Activated T-cell treated with anti-CD3 and anti-CD28 coated beads, Interleukin-2, amount 50 U/mL, for 24 hours (primary cell): ENCODE data around the gene TAC4.

Source experiments
- DNase-seq: peaks from one replicate; pipeline ENCODE4 v3.0.0-alpha.2; 2020
- H3K27ac Mint-ChIP-seq: 2 replicates; pipeline ENCODE4 v1.8.0; 2020; ENCODE audit warnings: mild to moderate bottlenecking, mixed read lengths
- H3K27me3 Mint-ChIP-seq: 2 replicates; pipeline ENCODE4 v1.8.0; 2020; ENCODE audit warnings: mixed read lengths
- H3K36me3 Mint-ChIP-seq: 2 replicates; pipeline ENCODE4 v1.8.0; 2020; ENCODE audit warnings: low read depth, mixed read lengths
- H3K4me1 Mint-ChIP-seq: 2 replicates; pipeline ENCODE4 v1.8.0; 2020; ENCODE audit warnings: low read depth, mixed read lengths
- H3K4me3 Mint-ChIP-seq: 2 replicates; pipeline ENCODE4 v1.8.0; 2020; ENCODE audit warnings: mild to moderate bottlenecking, moderate library complexity, mixed read lengths
- H3K9me3 Mint-ChIP-seq: 2 replicates; pipeline ENCODE4 v1.8.0; 2020; ENCODE audit warnings: mixed read lengths

The TAC4 gene

GRCh38 chr17:49820773-49821172 is 27.1 kb downstream of the TAC4 start:
- H3K36me3 Mint-ChIP-seq = peaks cover 98% of the 10 kb centered on the region

DNA sequence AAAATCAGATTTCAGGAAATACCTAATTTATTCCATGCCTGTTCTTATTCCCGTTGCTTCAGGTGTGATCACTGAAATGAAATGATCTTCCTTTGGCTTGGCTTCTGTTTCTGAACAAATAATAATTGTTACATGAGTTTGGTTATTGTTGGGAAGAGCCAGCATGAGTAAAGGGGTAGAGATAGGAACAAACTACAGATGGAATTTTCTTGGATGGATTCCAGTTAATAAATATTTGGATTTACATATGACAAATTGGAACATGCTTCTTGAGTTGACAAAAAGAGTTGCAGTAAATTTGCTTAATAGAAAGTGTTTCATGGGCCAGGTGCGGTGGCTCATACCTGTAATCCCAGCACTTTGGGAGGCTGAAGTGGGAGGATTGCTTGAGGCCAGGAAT is 28.2 kb downstream of the TAC4 start:
- Mint-ChIP-seq H3K4me3 (no peak overlapping the region), H3K27me3 (no peaks in the 10 kb centered on the region), H3K36me3 (peaks cover 98% of the 10 kb centered on the region), H3K4me1 (peaks cover 72% of the 10 kb centered on the region), H3K27ac (peak overlapping the region; percentile 47), H3K9me3 (no peaks in the 10 kb centered on the region)
- DNase-seq = no peak

More at GRCh38 chr17:49820773-49821172, 27.1 kb downstream of the TAC4 start:
- H3K4me3 Mint-ChIP-seq = no peak overlapping the region
- no peaks in the 10 kb centered on the region for H3K9me3 Mint-ChIP-seq
- DNase-seq = no peak
- H3K27ac Mint-ChIP-seq = peak overlapping the region; percentile 87
- no peaks in the 10 kb centered on the region for H3K27me3 Mint-ChIP-seq
- peaks cover 61% of the 10 kb centered on the region for H3K4me1 Mint-ChIP-seq

- Mint-ChIP-seq H3K9me3 (no peaks in the 10 kb centered on the region), H3K27ac (peak overlapping the region; percentile 90)
Observed at GRCh38 chr17:49819138-49819537, 28.7 kb downstream of the TAC4 start.

DNA sequence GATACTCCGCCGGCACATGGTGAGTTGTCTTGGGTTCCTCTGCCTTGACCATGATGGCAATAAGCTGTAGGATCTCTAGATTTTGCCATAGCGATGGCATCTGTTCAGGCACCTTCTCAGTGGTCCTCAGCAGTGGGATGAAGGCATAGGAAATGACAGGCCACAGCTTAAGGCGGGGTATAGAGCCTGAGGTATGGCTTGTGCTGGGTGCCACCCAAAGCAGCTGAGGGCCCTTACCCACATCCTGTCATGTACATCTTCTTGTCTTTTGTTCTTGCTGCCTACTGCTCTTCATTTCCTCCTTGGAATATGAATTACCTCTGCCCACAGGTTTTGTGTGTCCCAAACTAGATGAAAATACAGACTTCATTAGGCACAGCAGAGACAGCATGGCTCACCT is 29.9 kb downstream of the TAC4 start:
- no peaks in the 10 kb centered on the region for H3K27me3 Mint-ChIP-seq
- H3K4me1 Mint-ChIP-seq = peaks cover 85% of the 10 kb centered on the region
- H3K36me3 Mint-ChIP-seq = peaks cover 98% of the 10 kb centered on the region
- H3K4me3 Mint-ChIP-seq = no peak overlapping the region
- H3K27ac Mint-ChIP-seq = peak overlapping the region; percentile 90
- DNase-seq = peak; percentile 54
- no peaks in the 10 kb centered on the region for H3K9me3 Mint-ChIP-seq

More at GRCh38 chr17:49819138-49819537, 28.7 kb downstream of the TAC4 start:
- no peak overlapping the region for H3K4me3 Mint-ChIP-seq
- DNase-seq = no peak
- peaks cover 98% of the 10 kb centered on the region for H3K36me3 Mint-ChIP-seq
- no peaks in the 10 kb centered on the region for H3K27me3 Mint-ChIP-seq
- peaks cover 78% of the 10 kb centered on the region for H3K4me1 Mint-ChIP-seq

GRCh38 chr17:49815761-49816281 is 32.0 kb downstream of the TAC4 start:
- Mint-ChIP-seq H3K27me3 (no peaks in the 10 kb centered on the region), H3K36me3 (peaks cover 94% of the 10 kb centered on the region), H3K27ac (peak overlapping the region; percentile 90), H3K9me3 (no peaks in the 10 kb centered on the region), H3K4me1 (peaks cover 71% of the 10 kb centered on the region), H3K4me3 (no peak overlapping the region)
- DNase-seq = no peak

DNA sequence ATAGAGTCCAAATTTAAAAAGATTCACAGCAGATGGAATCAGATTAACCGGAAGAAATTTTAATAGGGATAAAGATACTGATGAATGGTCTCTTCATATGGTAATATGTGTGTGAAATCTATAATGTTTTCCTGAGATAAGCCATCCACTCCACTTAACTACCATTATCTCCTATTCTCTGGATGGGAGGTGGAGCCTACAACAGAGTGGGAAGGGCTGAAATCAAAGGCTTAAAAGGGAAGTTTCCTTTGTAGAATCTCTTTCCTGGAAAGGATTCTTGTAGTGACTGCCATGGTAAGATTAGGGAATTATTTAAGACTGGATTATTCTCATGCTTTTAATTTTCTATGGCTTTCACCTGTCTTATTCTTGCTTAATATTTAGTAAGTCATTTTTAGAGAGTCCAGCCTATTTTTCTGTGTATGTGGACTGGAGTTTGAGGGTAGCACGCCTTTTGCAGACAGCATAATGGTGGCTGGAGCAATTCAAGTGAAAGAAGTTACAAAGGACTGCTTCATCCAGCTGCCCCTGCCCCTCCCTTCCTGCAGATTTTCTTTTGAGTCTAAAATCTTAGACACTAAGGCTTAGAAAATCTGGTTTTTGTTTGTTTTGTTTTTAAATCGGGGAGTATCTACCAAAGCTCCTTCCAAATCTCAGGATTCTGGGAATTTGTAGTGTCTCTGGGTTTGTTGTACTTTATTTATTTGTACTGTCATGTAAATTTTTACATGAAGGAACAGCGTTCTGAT is 32.9 kb downstream of the TAC4 start:
- Mint-ChIP-seq H3K27ac (peak overlapping the region; percentile 41), H3K4me3 (no peak overlapping the region), H3K4me1 (peaks cover 66% of the 10 kb centered on the region), H3K27me3 (no peaks in the 10 kb centered on the region), H3K9me3 (no peaks in the 10 kb centered on the region), H3K36me3 (peaks cover 90% of the 10 kb centered on the region)
- no peak for DNase-seq

DNA sequence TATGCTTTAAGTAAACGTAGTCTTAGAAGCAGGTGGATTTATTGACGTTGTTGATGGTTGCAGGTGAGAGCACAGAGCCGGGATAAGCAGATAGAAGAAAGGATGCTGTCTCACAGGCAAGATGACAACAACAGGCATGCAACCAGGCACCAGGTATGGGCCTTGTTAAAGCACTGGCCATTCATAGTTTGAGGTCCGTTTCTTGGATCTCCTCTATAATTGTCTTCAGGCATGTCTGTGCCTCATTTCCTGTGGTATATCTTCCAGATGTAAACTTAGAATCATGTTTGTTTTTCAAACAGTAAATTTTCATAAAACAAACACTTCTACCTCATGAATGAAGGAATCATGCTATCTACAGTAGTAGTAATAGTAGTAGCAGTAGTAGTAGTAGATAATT is 38.8 kb downstream of the TAC4 start:
- peaks cover 88% of the 10 kb centered on the region for H3K36me3 Mint-ChIP-seq
- peaks cover 38% of the 10 kb centered on the region for H3K4me1 Mint-ChIP-seq
- H3K9me3 Mint-ChIP-seq = no peaks in the 10 kb centered on the region
- no peak for DNase-seq
- H3K27ac Mint-ChIP-seq = peak overlapping the region; percentile 4
- no peaks in the 10 kb centered on the region for H3K27me3 Mint-ChIP-seq
- no peak overlapping the region for H3K4me3 Mint-ChIP-seq

DNA sequence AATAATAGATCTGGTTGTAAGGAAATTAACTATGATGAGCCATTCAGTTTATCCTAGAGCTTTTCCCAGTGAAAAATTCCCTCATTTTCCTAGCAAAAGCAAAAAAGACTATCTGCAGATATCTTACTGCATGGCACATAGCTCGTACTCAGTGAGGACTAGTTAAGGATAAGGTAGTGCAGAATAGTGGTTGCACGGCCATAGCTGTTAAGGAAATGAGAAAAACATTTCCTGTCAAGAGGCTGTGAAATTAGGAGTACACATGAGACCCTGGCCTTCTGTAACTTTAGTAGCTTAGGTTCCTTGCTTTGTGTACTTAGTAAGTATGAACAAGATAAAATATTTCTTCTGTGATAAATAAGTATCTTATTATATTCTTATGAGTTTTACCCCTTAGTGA is 49.1 kb downstream of the TAC4 start:
- DNase-seq = no peak
- Mint-ChIP-seq H3K27ac (peak overlapping the region; percentile 63), H3K27me3 (no peaks in the 10 kb centered on the region), H3K4me1 (peaks cover 53% of the 10 kb centered on the region), H3K36me3 (peaks cover 91% of the 10 kb centered on the region), H3K9me3 (no peaks in the 10 kb centered on the region), H3K4me3 (no peak overlapping the region)

DNA sequence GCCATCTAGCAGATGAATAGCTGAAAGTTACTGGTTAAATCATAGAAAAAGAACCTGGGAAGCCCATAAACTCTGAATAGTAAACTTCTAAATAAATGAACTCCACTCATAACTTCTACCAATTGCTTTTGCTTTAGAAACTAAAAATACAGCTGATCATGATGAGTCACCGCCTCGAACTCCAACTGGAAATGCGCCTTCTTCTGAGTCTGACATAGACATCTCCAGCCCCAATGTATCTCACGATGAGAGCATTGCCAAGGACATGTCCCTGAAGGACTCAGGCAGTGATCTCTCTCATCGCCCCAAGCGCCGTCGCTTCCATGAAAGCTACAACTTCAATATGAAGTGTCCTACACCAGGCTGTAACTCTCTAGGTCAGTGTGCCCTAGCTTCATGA is 49.7 kb downstream of the TAC4 start:
- H3K27ac Mint-ChIP-seq = peak overlapping the region; percentile 72
- DNase-seq = no peak
- no peaks in the 10 kb centered on the region for H3K9me3 Mint-ChIP-seq
- peaks cover 92% of the 10 kb centered on the region for H3K36me3 Mint-ChIP-seq
- no peaks in the 10 kb centered on the region for H3K27me3 Mint-ChIP-seq
- H3K4me3 Mint-ChIP-seq = no peak overlapping the region
- H3K4me1 Mint-ChIP-seq = peaks cover 56% of the 10 kb centered on the region

DNA sequence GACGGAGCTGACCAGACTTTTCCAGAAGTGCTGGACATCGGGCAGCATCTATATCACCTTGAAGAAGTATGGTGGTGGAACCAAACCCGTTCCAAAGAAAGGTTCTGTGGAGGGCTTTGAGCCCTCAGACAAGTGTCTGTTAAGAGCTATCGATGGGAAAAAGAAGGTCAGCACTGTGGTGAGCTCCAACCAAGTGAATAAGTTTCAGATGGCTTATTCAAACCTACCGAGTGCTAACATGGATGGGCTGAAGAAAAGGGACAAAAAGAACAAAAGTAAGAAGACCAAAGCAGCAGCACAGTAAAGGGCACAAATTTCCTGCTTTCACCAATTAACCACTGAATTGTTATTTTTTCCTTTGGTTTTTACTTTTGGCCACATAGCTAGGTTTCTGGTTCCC is 52.5 kb downstream of the TAC4 start:
- peaks cover 76% of the 10 kb centered on the region for H3K4me1 Mint-ChIP-seq
- no peak for DNase-seq
- H3K27ac Mint-ChIP-seq = peak overlapping the region; percentile 71

GRCh38 chr17:49793309-49793708 is 54.6 kb downstream of the TAC4 start:
- Mint-ChIP-seq H3K9me3 (no peaks in the 10 kb centered on the region), H3K27ac (peak overlapping the region; percentile 56), H3K4me1 (peaks cover 79% of the 10 kb centered on the region), H3K27me3 (no peaks in the 10 kb centered on the region), H3K36me3 (peaks cover 95% of the 10 kb centered on the region), H3K4me3 (no peak overlapping the region)
- DNase-seq = no peak

More for the DNA sequence above, 52.5 kb downstream of the TAC4 start:
- H3K4me3 Mint-ChIP-seq = no peak overlapping the region
- peaks cover 95% of the 10 kb centered on the region for H3K36me3 Mint-ChIP-seq
- no peaks in the 10 kb centered on the region for H3K9me3 Mint-ChIP-seq
- H3K27me3 Mint-ChIP-seq = no peaks in the 10 kb centered on the region

DNA sequence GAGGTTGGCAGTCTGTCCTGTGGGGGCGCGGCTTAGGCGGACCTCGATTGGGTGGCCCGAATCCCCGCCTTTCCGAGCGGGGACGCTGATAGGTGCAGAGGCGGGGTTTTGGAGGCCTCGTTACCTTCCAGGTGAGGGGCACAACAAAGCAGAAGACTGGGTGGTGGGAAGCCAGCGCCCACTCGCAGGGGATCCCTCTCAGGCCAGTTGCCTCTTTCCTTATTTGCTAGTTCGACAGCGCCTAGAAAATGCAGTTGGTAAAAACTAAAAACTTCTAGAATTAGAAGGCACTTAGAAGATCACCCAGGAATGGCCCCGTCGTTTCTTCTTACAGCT is 58.7 kb downstream of the TAC4 start:
- Mint-ChIP-seq H3K27ac (peak overlapping the region; percentile 99), H3K27me3 (no peaks in the 10 kb centered on the region), H3K4me3 (peak overlapping the region; percentile 95), H3K4me1 (peaks cover 62% of the 10 kb centered on the region), H3K9me3 (no peaks in the 10 kb centered on the region), H3K36me3 (peaks cover 64% of the 10 kb centered on the region)
- no peak for DNase-seq

GRCh38 chr17:49788478-49789242 is 59.2 kb downstream of the TAC4 start, which contains the start of gene KAT7:
TSS of gene KAT7 (plus strand) at chr17:49788681. CDS start at chr17:49788835, 154 bp downstream.
- Mint-ChIP-seq H3K27me3 (no peaks in the 10 kb centered on the region), H3K9me3 (no peaks in the 10 kb centered on the region), H3K36me3 (peaks cover 59% of the 10 kb centered on the region), H3K27ac (peak within 1 kb of the TSS; percentile 99), H3K4me3 (peak within 1 kb of the TSS; percentile 95), H3K4me1 (peaks cover 56% of the 10 kb centered on the region)
- DNase-seq = peak; percentile 97
